ENCODE data around the gene VSIG10L2. TPM values are rescaled to one million over a fixed set of nuclear protein-coding genes. Genes with fewer than 3 reads are reported as not detected.
"Not testable (repeated sequence)": the region's sequence is repeated elsewhere in the genome, so short reads cannot be mapped to it uniquely, and the experiment has no call there.

VSIG10L2 gene
- total and polyA plus RNA-seq, 2 experiments from 2014 or later = not detected

GRCh38 chr11:125980436-125980835, 34.6 kb downstream of the VSIG10L2 start:
- Histone ChIP-seq H3K4me2 (ENCODE audit: unreplicated experiment) (no peak overlapping the region), H3K27me3 (replicated peaks; ENCODE audit: insufficient read depth) (no peaks in the 10 kb centered on the region), H3K79me2 (ENCODE audit: insufficient read depth) (no peaks in the 10 kb centered on the region), H3F3A (ENCODE audit: insufficient read depth) (peaks cover 6% of the 10 kb centered on the region; the same call in 1 of the 2 replicates), H3K27ac (no peak overlapping the region), H4K20me1 (ENCODE audit: insufficient read depth) (no peaks in the 10 kb centered on the region), H3K9me2 (ENCODE audit: insufficient read depth) (no peaks in the 10 kb centered on the region), H3K4me3 (no peak overlapping the region), H3K4me1 (ENCODE audit: insufficient read depth) (peaks cover 7% of the 10 kb centered on the region), H3K9ac (no peak overlapping the region), H3K36me3 (ENCODE audit: low read depth) (no peaks in the 10 kb centered on the region), H3K9me3 (ENCODE audit: low read depth) (no peaks in the 10 kb centered on the region), H2AFZ (no peak overlapping the region)
- WGBS, 2 experiments (ENCODE audit: low coverage in 1 of 2, low lambda C conversion rate in 2 of 2, missing lambda C conversion rate in 2 of 2) = 96 to 98% methylated on average over 8 of the region's 8 CpGs
- in situ Hi-C loops (cut with MboI) = no loop called here
- DNase-seq = no peak
- TF ChIP-seq EZH2phosphoT487 (IDR thresholded peaks at IDR 0.05; ENCODE audit: insufficient read depth, low read depth) (no peak), EZH2 (IDR thresholded peaks at IDR 0.05; ENCODE audit: insufficient read depth, poor library complexity, severe bottlenecking) (no peak)

GRCh38 chr11:125982348-125982730, 36.5 kb downstream of the VSIG10L2 start:
- Histone ChIP-seq H3K36me3 (ENCODE audit: low read depth) (no peaks in the 10 kb centered on the region), H3K9me2 (ENCODE audit: insufficient read depth) (no peaks in the 10 kb centered on the region), H3K4me1 (ENCODE audit: insufficient read depth) (peaks cover 7% of the 10 kb centered on the region), H4K20me1 (ENCODE audit: insufficient read depth) (no peaks in the 10 kb centered on the region), H3K9me3 (ENCODE audit: low read depth) (no peaks in the 10 kb centered on the region), H3K9ac (no peak overlapping the region), H3K27ac (no peak overlapping the region), H3K4me3 (no peak overlapping the region), H3F3A (ENCODE audit: insufficient read depth) (peaks cover 6% of the 10 kb centered on the region; the same call in 1 of the 2 replicates), H2AFZ (no peak overlapping the region), H3K79me2 (ENCODE audit: insufficient read depth) (no peaks in the 10 kb centered on the region), H3K27me3 (replicated peaks; ENCODE audit: insufficient read depth) (no peaks in the 10 kb centered on the region), H3K4me2 (ENCODE audit: unreplicated experiment) (no peak overlapping the region)
- 94 to 96% methylated on average over 3 of the region's 3 CpGs for WGBS, 2 experiments (ENCODE audit: low coverage in 1 of 2, low lambda C conversion rate in 2 of 2, missing lambda C conversion rate in 2 of 2)
- in situ Hi-C loops (cut with MboI) = no loop called here
- TF ChIP-seq EZH2 (IDR thresholded peaks at IDR 0.05; ENCODE audit: insufficient read depth, poor library complexity, severe bottlenecking) = no peak
- no peak for TF ChIP-seq EZH2phosphoT487 (IDR thresholded peaks at IDR 0.05; ENCODE audit: insufficient read depth, low read depth)
- no peak for DNase-seq

GRCh38 chr11:125985956-125986355, 40.1 kb downstream of the VSIG10L2 start:
- H3K9me2 ChIP-seq (ENCODE audit: insufficient read depth); H3K4me3 ChIP-seq; H3K9ac ChIP-seq; H3K9me3 ChIP-seq (ENCODE audit: low read depth); H2AFZ ChIP-seq; H3K79me2 ChIP-seq (ENCODE audit: insufficient read depth); H3K36me3 ChIP-seq (ENCODE audit: low read depth); H3K4me2 ChIP-seq (ENCODE audit: unreplicated experiment); H3K27me3 ChIP-seq (replicated peaks; ENCODE audit: insufficient read depth); H4K20me1 ChIP-seq (ENCODE audit: insufficient read depth); H3K27ac ChIP-seq; DNase-seq; H3F3A ChIP-seq (ENCODE audit: insufficient read depth); in situ Hi-C loops (cut with MboI): not testable (repeated sequence)
- H3K4me1 ChIP-seq (ENCODE audit: insufficient read depth) = peaks cover 16% of the 10 kb centered on the region
- 90 to 93% methylated on average over 6 of the region's 6 CpGs for WGBS, 2 experiments (ENCODE audit: low coverage in 1 of 2, low lambda C conversion rate in 2 of 2, missing lambda C conversion rate in 2 of 2)

- no peak overlapping the region for H3K4me2 ChIP-seq (ENCODE audit: unreplicated experiment)
- H3K79me2 ChIP-seq (ENCODE audit: insufficient read depth) = no peaks in the 10 kb centered on the region
- H3K9me2 ChIP-seq (ENCODE audit: insufficient read depth) = no peaks in the 10 kb centered on the region
- H3K27me3 ChIP-seq (replicated peaks; ENCODE audit: insufficient read depth) = no peaks in the 10 kb centered on the region
- no peak overlapping the region for H3K9ac ChIP-seq
- peaks cover 16% of the 10 kb centered on the region for H3K4me1 ChIP-seq (ENCODE audit: insufficient read depth)
- peaks cover 6% of the 10 kb centered on the region; the same call in 1 of the 2 replicates for H3F3A ChIP-seq (ENCODE audit: insufficient read depth)
- H4K20me1 ChIP-seq (ENCODE audit: insufficient read depth) = no peaks in the 10 kb centered on the region
- no peaks in the 10 kb centered on the region for H3K36me3 ChIP-seq (ENCODE audit: low read depth)
- in situ Hi-C loops (cut with MboI) = no loop called here
- no peak for DNase-seq
- H3K4me3 ChIP-seq = no peak overlapping the region
- WGBS, 2 experiments (ENCODE audit: low coverage in 1 of 2, low lambda C conversion rate in 2 of 2, missing lambda C conversion rate in 2 of 2) = 60 to 72% methylated on average over 5 of the region's 5 CpGs
- H3K27ac ChIP-seq = no peak overlapping the region
- TF ChIP-seq EZH2phosphoT487 (IDR thresholded peaks at IDR 0.05; ENCODE audit: insufficient read depth, low read depth) (no peak), EZH2 (IDR thresholded peaks at IDR 0.05; ENCODE audit: insufficient read depth, poor library complexity, severe bottlenecking) (no peak)
- no peak overlapping the region for H2AFZ ChIP-seq
- H3K9me3 ChIP-seq (ENCODE audit: low read depth) = no peaks in the 10 kb centered on the region
These were observed 41.3 kb downstream of the VSIG10L2 start for GRCh38 chr11:125987066-125987641.

- Histone ChIP-seq H2AFZ (no peak overlapping the region), H3K9ac (no peak overlapping the region), H3K9me2 (ENCODE audit: insufficient read depth) (no peaks in the 10 kb centered on the region), H3K36me3 (ENCODE audit: low read depth) (no peaks in the 10 kb centered on the region), H3K27ac (no peak overlapping the region), H3K4me3 (no peak overlapping the region), H3K9me3 (ENCODE audit: low read depth) (no peaks in the 10 kb centered on the region), H3K4me1 (ENCODE audit: insufficient read depth) (peaks cover 11% of the 10 kb centered on the region), H4K20me1 (ENCODE audit: insufficient read depth) (no peaks in the 10 kb centered on the region), H3K4me2 (ENCODE audit: unreplicated experiment) (no peak overlapping the region), H3K79me2 (ENCODE audit: insufficient read depth) (no peaks in the 10 kb centered on the region), H3F3A (ENCODE audit: insufficient read depth) (no peaks in the 10 kb centered on the region), H3K27me3 (replicated peaks; ENCODE audit: insufficient read depth) (no peaks in the 10 kb centered on the region)
- in situ Hi-C loops (cut with MboI) = no loop called here
- WGBS, 2 experiments (ENCODE audit: low coverage in 1 of 2, low lambda C conversion rate in 2 of 2, missing lambda C conversion rate in 2 of 2) = 45 to 51% methylated on average over 3 of the region's 3 CpGs
- peak; percentile 88 for DNase-seq
- TF ChIP-seq EZH2phosphoT487 (IDR thresholded peaks at IDR 0.05; ENCODE audit: insufficient read depth, low read depth) (no peak), EZH2 (IDR thresholded peaks at IDR 0.05; ENCODE audit: insufficient read depth, poor library complexity, severe bottlenecking) (no peak)
These were observed 44.4 kb downstream of the VSIG10L2 start for GRCh38 chr11:125990244-125990643.

Measured in GM23248 (cell line).